A673 (cell line): ENCODE measurements around the gene ZSWIM3. TPM values are rescaled to one million over a fixed set of nuclear protein-coding genes. Genes with fewer than 3 reads are reported as not detected.
"Not testable (repeated sequence)": the region's sequence is repeated elsewhere in the genome, so short reads cannot be mapped to it uniquely, and the experiment has no call there.

Experiments used
- BruUV-seq: library from RNA; stranded (reverse); fragments of 400-500 nt; replicated peaks from 2 replicates; lab custom pipeline; 2021; lab: Mats Ljungman, UMichigan
- CTCF ChIA-PET: fragments of 300-600 bp; sonication (Branson Sonifier 250); formaldehyde crosslinking; loops from one replicate; lab custom pipeline; 2022; ENCODE audit warnings: antibody characterized with exemption; lab: Charles Lee
- POLR2A ChIA-PET: fragments of 300-600 bp; sonication (Branson Sonifier 250); formaldehyde crosslinking; loops from one replicate; lab custom pipeline; 2022; ENCODE audit warnings: antibody characterized with exemption; ENCODE audit not compliant: low non-redundant PET; lab: Charles Lee
- DNase-seq: peaks from one replicate; pipeline ENCODE4 v3.0.0-alpha.2; 2015; ENCODE audit warnings: low spot score
- H3K27ac ChIP-seq: fragments of 200-600 bp; sonication (generic); 2 replicates; pipeline ENCODE4 v1.5.1; 2016; ENCODE audit warnings: mixed run types, low read depth, mild to moderate bottlenecking, mixed read lengths, antibody characterized with exemption, low read length; ENCODE audit not compliant: poor library complexity, severe bottlenecking
- H3K27me3 ChIP-seq: fragments of 200-600 bp; sonication (generic); replicated peaks from 2 replicates; pipeline ENCODE4 v1.6.1; 2017; ENCODE audit warnings: mixed run types, low read depth, mild to moderate bottlenecking, mixed read lengths, antibody characterized with exemption, low read length; ENCODE audit not compliant: insufficient read depth, poor library complexity
- H3K36me3 ChIP-seq: fragments of 200-600 bp; sonication (generic); 2 replicates; pipeline ENCODE4 v1.6.1; 2016; ENCODE audit warnings: mixed run types, mild to moderate bottlenecking, mixed read lengths, antibody characterized with exemption, low read length; ENCODE audit not compliant: insufficient read depth, poor library complexity, severe bottlenecking
- H3K4me1 ChIP-seq: fragments of 200-600 bp; sonication (generic); 2 replicates; pipeline ENCODE4 v1.6.1; 2017; ENCODE audit warnings: mixed run types, mild to moderate bottlenecking, mixed read lengths, antibody characterized with exemption, low read length; ENCODE audit not compliant: insufficient read depth, poor library complexity, severe bottlenecking
- H3K4me3 ChIP-seq: fragments of 200-600 bp; sonication (generic); 2 replicates; pipeline ENCODE4 v1.5.1; 2016; ENCODE audit warnings: low read depth, mixed run types, mild to moderate bottlenecking, mixed read lengths, low read length; ENCODE audit not compliant: poor library complexity, severe bottlenecking
- H3K9me3 ChIP-seq: fragments of 200-600 bp; sonication (generic); 2 replicates; pipeline ENCODE4 v1.6.1; 2016; ENCODE audit warnings: mixed run types, low read depth, mild to moderate bottlenecking, mixed read lengths, antibody characterized with exemption, low read length; ENCODE audit not compliant: poor library complexity, severe bottlenecking
- EZH2 ChIP-seq: fragments of 200-600 bp; sonication (generic); IDR thresholded peaks from 2 replicates; pipeline ENCODE4 v1.6.1; 2017; ENCODE audit warnings: borderline replicate concordance, low read depth, mild to moderate bottlenecking, mixed read lengths, antibody characterized with exemption, low read length; ENCODE audit not compliant: poor library complexity, severe bottlenecking
- intact Hi-C: fragments of 100-400 bp; cut with micrococcal nuclease; formaldehyde crosslinking; loops from one replicate; pipeline ENCODE4 v1.10.0; 2022; ENCODE audit not compliant: unreplicated experiment
- total RNA-seq: library from RNA; stranded (reverse); gene quantifications from 2 replicates; pipeline ENCODE4 v1.2.3, GENCODE V29; 2021
- TF ChIP-seq, protein P1 (sequence below): fragments of 300-800, 200-600 bp; sonication (generic); conservative IDR thresholded peaks from 2 replicates; pipeline ENCODE4 v1.5.1; 2017; ENCODE audit warnings: low read depth, mild to moderate bottlenecking, antibody characterized with exemption, low read length, moderate library complexity, mixed read lengths

The ZSWIM3 gene
- total RNA-seq, 1 experiment from 2014 or later: 2.6 TPM

- H3K27ac ChIP-seq: no peak within 1 kb of the TSS
- no peak for DNase-seq
- intact Hi-C loops: no loop called here
- no peaks in the 10 kb centered on the region for H3K36me3 ChIP-seq
- no peak for TF ChIP-seq EZH2
- TF ChIP-seq, protein P1, sequence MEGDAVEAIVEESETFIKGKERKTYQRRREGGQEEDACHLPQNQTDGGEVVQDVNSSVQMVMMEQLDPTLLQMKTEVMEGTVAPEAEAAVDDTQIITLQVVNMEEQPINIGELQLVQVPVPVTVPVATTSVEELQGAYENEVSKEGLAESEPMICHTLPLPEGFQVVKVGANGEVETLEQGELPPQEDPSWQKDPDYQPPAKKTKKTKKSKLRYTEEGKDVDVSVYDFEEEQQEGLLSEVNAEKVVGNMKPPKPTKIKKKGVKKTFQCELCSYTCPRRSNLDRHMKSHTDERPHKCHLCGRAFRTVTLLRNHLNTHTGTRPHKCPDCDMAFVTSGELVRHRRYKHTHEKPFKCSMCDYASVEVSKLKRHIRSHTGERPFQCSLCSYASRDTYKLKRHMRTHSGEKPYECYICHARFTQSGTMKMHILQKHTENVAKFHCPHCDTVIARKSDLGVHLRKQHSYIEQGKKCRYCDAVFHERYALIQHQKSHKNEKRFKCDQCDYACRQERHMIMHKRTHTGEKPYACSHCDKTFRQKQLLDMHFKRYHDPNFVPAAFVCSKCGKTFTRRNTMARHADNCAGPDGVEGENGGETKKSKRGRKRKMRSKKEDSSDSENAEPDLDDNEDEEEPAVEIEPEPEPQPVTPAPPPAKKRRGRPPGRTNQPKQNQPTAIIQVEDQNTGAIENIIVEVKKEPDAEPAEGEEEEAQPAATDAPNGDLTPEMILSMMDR: no peak
- H3K4me1 ChIP-seq: no peaks in the 10 kb centered on the region
- no peaks in the 10 kb centered on the region for H3K9me3 ChIP-seq
- POLR2A ChIA-PET: no interaction called here
- CTCF ChIA-PET: no interaction called here
- no TSS peak for BruUV-seq
- no peak within 1 kb of the TSS for H3K4me3 ChIP-seq
- no peaks in the 10 kb centered on the region for H3K27me3 ChIP-seq
These were observed 30.3 kb upstream of the ZSWIM3 start, which contains the start of gene TNNC2 for GRCh38 chr20:45827030-45827652. Gene TNNC2, minus strand, starts transcription at chr20:45827312. Its CDS starts 64 bp downstream, at chr20:45827248.

DNA sequence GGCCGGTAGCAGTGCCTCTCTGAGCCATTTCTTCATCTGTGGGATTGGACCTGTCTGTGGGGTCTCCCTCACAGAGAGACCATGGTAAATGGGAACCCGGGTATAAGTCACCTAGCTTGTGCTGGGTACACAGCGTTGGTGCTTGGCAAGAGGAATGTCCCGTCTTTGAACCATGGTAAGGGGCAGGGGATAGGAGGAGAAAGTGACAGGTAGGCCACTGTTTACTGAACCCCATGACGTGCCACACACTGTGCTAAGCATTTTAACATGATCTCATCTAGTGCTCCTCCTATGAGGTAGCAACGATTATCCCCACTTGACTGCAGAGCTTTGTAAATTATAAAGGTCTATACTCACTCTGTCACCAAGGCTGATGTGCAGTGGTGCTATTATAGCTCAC is 29.7 kb upstream of the ZSWIM3 start:
- no peaks in the 10 kb centered on the region for H3K9me3 ChIP-seq
- POLR2A ChIA-PET: no interaction called here
- no peak for DNase-seq
- H3K27me3 ChIP-seq: no peaks in the 10 kb centered on the region
- CTCF ChIA-PET: no interaction called here
- no peaks in the 10 kb centered on the region for H3K36me3 ChIP-seq
- H3K4me3 ChIP-seq: no peak overlapping the region
- intact Hi-C loops: no loop called here
- no TSS peak for BruUV-seq
- TF ChIP-seq EZH2: no peak
- TF ChIP-seq, protein P1: no peak
- H3K4me1 ChIP-seq: peaks cover under 1% of the 10 kb centered on the region
- H3K27ac ChIP-seq: no peak overlapping the region

DNA sequence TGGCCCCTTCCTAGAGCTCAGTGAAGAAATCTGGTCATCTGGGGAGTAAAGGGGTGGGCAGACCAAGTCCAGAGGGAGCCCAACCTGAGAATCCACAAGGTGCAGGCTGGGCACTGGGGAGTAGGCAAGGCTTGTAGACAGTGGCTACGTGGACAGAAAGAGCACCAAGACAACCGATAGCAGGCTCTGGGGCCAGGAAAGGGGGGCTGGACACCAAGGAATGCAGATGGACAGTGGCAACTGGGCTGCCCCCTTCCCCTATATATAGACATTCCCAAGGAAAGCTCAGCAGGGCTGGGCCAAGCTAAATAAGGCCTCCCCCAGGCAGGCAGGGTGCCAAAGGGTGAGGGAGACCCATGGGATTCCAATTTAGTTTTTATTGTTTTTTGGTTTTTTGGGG is 28.8 kb upstream of the ZSWIM3 start:
- no peak for DNase-seq
- ChIA-PET POLR2A (no interaction called here), CTCF (no interaction called here)
- intact Hi-C loops: no loop called here
- Histone ChIP-seq H3K36me3 (no peaks in the 10 kb centered on the region), H3K27me3 (no peaks in the 10 kb centered on the region), H3K4me1 (peaks cover 8% of the 10 kb centered on the region), H3K4me3 (no peak overlapping the region), H3K27ac (no peak overlapping the region), H3K9me3 (no peaks in the 10 kb centered on the region)
- no peak for TF ChIP-seq EZH2
- TF ChIP-seq, protein P1: no peak
- BruUV-seq: no TSS peak

GRCh38 chr20:45829673-45830106 is 27.7 kb upstream of the ZSWIM3 start:
- BruUV-seq, intact Hi-C loops, H3K36me3 ChIP-seq, DNase-seq, H3K4me3 ChIP-seq, H3K27ac ChIP-seq, H3K27me3 ChIP-seq, H3K9me3 ChIP-seq, CTCF ChIA-PET, H3K4me1 ChIP-seq: not testable (repeated sequence)
- POLR2A ChIA-PET: interaction anchor here (0.7 kb wide), 1 partner anchor 9 kb away, joined by 4 read pairs; no protein-coding TSS in a partner anchor
